Measurements from ENCODE around the gene KCNQ1OT1. TPM values are rescaled to one million over a fixed set of nuclear protein-coding genes. Genes with fewer than 3 reads are reported as not detected.

Gene KCNQ1OT1
- total and polyA plus RNA-seq, 2 of the 4 experiments (the other 2 are of a cell fraction), result 0.14 to 2.0 TPM

DNA sequence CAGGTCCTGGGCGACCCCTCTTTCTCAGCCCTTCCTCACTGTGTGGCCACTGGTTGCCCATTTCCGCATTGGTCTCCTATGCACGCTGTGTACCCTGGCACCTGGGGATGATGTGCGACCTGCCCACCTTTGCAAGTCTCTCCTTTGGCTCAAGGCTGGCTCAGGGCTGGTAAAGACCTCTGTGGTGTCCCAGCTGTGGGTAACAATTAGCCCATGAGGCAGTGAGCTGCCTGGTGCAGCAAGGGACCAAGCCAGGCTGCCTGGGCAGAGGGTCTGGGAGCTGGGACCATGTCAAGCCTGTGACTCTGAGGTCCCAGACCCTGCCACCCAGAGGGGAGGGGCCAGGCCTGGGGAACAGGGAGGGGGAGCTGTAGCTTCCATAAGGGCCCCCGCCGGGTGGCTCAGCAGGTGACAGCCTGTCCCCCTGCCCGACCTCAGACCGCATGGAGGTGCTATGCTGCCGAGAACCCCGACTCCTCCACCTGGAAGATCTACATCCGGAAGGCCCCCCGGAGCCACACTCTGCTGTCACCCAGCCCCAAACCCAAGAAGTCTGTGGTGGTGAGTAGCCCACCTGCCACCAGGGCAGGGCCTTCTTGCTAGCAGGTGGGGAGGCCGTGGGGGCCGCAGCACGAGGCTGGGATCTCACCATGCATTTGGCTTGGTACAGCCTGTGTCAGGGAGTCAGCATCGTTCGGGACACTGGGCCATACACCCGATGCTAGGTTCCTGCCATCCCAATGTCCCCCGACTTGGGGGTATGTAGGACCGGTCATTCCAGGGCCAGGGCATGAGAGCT lies 112.5 kb downstream of the KCNQ1OT1 start:
- Histone ChIP-seq H2AFZ (replicated peaks; ENCODE audit: low read length, poor library complexity) (no peak overlapping the region), H2BK5ac (ENCODE audit: low read depth, low read length, poor library complexity, severe bottlenecking) (no peak overlapping the region), H4K20me1 (ENCODE audit: insufficient read depth, low read length) (no peaks in the 10 kb centered on the region), H3K27me3 (ENCODE audit: control insufficient read depth, insufficient read depth, low read length) (peaks cover 23% of the 10 kb centered on the region; the same call in 1 of the 2 replicates), H2BK20ac (ENCODE audit: low read depth, low read length) (no peak overlapping the region), H3K79me1 (ENCODE audit: low read depth in 1 of 2, low read length in 2 of 2) (no peaks in the 10 kb centered on the region), H3K14ac (replicated peaks; ENCODE audit: low read depth, low read length) (no peak overlapping the region), H3K9ac (ENCODE audit: low read depth, low read length) (no peak overlapping the region), H3K36me3 (ENCODE audit: control insufficient read depth, insufficient read depth, low read length) (no peaks in the 10 kb centered on the region), H3K27ac (ENCODE audit: insufficient read depth, low read length) (no peak overlapping the region), H3K4ac (ENCODE audit: low read depth, low read length) (no peak overlapping the region), H3K18ac (ENCODE audit: low read depth, low read length) (no peak overlapping the region), H3K9me3 (ENCODE audit: control insufficient read depth, insufficient read depth, low read length) (no peaks in the 10 kb centered on the region), H3K4me2 (ENCODE audit: low read depth, low read length) (no peak overlapping the region), H4K5ac (ENCODE audit: low read depth, low read length) (no peak overlapping the region), H2BK15ac (ENCODE audit: low read depth, low read length) (no peak overlapping the region), H3K9me1 (ENCODE audit: insufficient read depth, low read length) (no peaks in the 10 kb centered on the region; the same call in 1 of the 2 replicates), H2BK120ac (ENCODE audit: low read depth, low read length) (no peak overlapping the region), H3K4me3 (ENCODE audit: insufficient read depth, low read depth, low read length) (no peak overlapping the region), H3K23ac (ENCODE audit: low read depth, low read length) (no peak overlapping the region), H4K91ac (ENCODE audit: insufficient read depth, low read depth, low read length) (no peak overlapping the region), H2AK5ac (ENCODE audit: low read depth, low read length) (no peak overlapping the region), H3K56ac (ENCODE audit: extremely low read depth, insufficient read depth, low read length) (no peak overlapping the region), H4K8ac (ENCODE audit: low read depth in 2 of 2, low read length in 2 of 2) (no peak overlapping the region), H2AK9ac (replicated peaks; ENCODE audit: low read depth, low read length, poor library complexity) (no peak overlapping the region), H3K4me1 (ENCODE audit: control insufficient read depth, insufficient read depth, low read length) (no peaks in the 10 kb centered on the region)
- no TSS peak for BruUV-seq (replicated peaks)
- no peak for TF ChIP-seq RAD21 (IDR thresholded peaks at IDR 0.05; ENCODE audit: low read length)
- TF ChIP-seq NFE2L2 (IDR thresholded peaks at IDR 0.05; ENCODE audit: low read depth, low read length), result no peak
- TF ChIP-seq MXI1 (IDR thresholded peaks at IDR 0.05; ENCODE audit: borderline replicate concordance, low read depth, low read length), result no peak
- TF ChIP-seq POLR2A (IDR thresholded peaks at IDR 0.05; ENCODE audit: low read depth, low read length), result no peak
- TF ChIP-seq RCOR1 (IDR thresholded peaks at IDR 0.05; ENCODE audit: insufficient replicate concordance, low read length), result no peak
- TF ChIP-seq CHD1 (IDR thresholded peaks at IDR 0.05; ENCODE audit: low read depth, low read length), result no peak
- TF ChIP-seq MAFK (IDR thresholded peaks at IDR 0.05; ENCODE audit: low read depth, low read length), result no peak
- no peak for TF ChIP-seq ELK1 (IDR thresholded peaks at IDR 0.05; ENCODE audit: borderline replicate concordance, low read depth, low read length)
- no peak for TF ChIP-seq RFX5 (IDR thresholded peaks at IDR 0.05; ENCODE audit: low read depth, low read length)
- no peak for TF ChIP-seq FOS (IDR thresholded peaks at IDR 0.05; ENCODE audit: low read depth, low read length)
- no peak for TF ChIP-seq MAZ (IDR thresholded peaks at IDR 0.05; ENCODE audit: borderline replicate concordance, low read depth, low read length)
- TF ChIP-seq BHLHE40 (IDR thresholded peaks at IDR 0.05; ENCODE audit: low read depth, low read length), result no peak
- TF ChIP-seq, protein P1, sequence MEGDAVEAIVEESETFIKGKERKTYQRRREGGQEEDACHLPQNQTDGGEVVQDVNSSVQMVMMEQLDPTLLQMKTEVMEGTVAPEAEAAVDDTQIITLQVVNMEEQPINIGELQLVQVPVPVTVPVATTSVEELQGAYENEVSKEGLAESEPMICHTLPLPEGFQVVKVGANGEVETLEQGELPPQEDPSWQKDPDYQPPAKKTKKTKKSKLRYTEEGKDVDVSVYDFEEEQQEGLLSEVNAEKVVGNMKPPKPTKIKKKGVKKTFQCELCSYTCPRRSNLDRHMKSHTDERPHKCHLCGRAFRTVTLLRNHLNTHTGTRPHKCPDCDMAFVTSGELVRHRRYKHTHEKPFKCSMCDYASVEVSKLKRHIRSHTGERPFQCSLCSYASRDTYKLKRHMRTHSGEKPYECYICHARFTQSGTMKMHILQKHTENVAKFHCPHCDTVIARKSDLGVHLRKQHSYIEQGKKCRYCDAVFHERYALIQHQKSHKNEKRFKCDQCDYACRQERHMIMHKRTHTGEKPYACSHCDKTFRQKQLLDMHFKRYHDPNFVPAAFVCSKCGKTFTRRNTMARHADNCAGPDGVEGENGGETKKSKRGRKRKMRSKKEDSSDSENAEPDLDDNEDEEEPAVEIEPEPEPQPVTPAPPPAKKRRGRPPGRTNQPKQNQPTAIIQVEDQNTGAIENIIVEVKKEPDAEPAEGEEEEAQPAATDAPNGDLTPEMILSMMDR (conservative IDR thresholded peaks at IDR 0.05; ENCODE audit: low read depth, low read length), result no peak
- TF ChIP-seq, protein P2, sequence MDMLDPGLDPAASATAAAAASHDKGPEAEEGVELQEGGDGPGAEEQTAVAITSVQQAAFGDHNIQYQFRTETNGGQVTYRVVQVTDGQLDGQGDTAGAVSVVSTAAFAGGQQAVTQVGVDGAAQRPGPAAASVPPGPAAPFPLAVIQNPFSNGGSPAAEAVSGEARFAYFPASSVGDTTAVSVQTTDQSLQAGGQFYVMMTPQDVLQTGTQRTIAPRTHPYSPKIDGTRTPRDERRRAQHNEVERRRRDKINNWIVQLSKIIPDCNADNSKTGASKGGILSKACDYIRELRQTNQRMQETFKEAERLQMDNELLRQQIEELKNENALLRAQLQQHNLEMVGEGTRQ (IDR thresholded peaks at IDR 0.05; ENCODE audit: low read depth, low read length), result no peak
- TF ChIP-seq SMC3 (IDR thresholded peaks at IDR 0.05; ENCODE audit: low read depth, low read length), result no peak
- CTCF ChIA-PET, result no interaction called here
- intact Hi-C loops (cut with micrococcal nuclease) (no loop called here), in situ Hi-C loops (cut with MboI; ENCODE audit: low sequenced_read_pairs) (no loop called here), dilution Hi-C loops (cut with HindIII; ENCODE audit: low sequenced_read_pairs, unreplicated experiment) (no loop called here)
- ATAC-seq (ENCODE audit: low read depth) (no peak), DNase-seq (no peak)
- 71% methylated on average over 6 of the region's 20 CpGs; no CpG with 5 or more reads in 1 of the 2 experiments for WGBS, 2 experiments (ENCODE audit: extremely low coverage in 2 of 2, insufficient read length in 1 of 2)
- POLR2A ChIA-PET (ENCODE audit: unreplicated experiment), result no interaction called here
